Thyroid gland (tissue), 4 donors: ENCODE measurements around the gene KCND1. TPM values are rescaled to one million over a fixed set of nuclear protein-coding genes. Genes with fewer than 3 reads are reported as not detected.

Experiments used
- DNase-seq, 2 donors: peaks; one replicate each; pipeline ENCODE4 v3.0.0-alpha.2; 2019
- H3K27ac ChIP-seq, 3 donors: fragments of 200-600 bp; sonication (generic); 1 replicate in 2 of 3; 2 replicates in 1 of 3; pipeline ENCODE4 v1.5.1; 2016 to 2019; ENCODE audit warnings: mild to moderate bottlenecking in 1 of 3, moderate library complexity in 1 of 3
- H3K27me3 ChIP-seq: fragments of 200-600 bp; sonication (generic); one replicate; pipeline ENCODE4 v1.5.1; 2019
- H3K36me3 ChIP-seq, 2 donors: fragments of 200-600 bp; sonication (generic); one replicate each; pipeline ENCODE4 v1.5.1; 2016 to 2019
- H3K4me1 ChIP-seq, 2 donors: fragments of 200-600 bp; sonication (generic); one replicate each; pipeline ENCODE4 v1.5.1; 2017 to 2019
- H3K4me3 ChIP-seq, 3 donors: fragments of 200-600 bp; sonication (generic); replicated peaks in 1 of 3; 1 replicate in 2 of 3; 2 replicates in 1 of 3; pipeline ENCODE4 v1.5.1; 2016; ENCODE audit warnings: mild to moderate bottlenecking in 1 of 3
- H3K9me3 ChIP-seq: fragments of 200-600 bp; sonication (generic); one replicate; pipeline ENCODE4 v1.5.1; 2017
- POLR2A ChIP-seq, 2 donors: fragments of 450-650 bp; IDR thresholded peaks; one replicate each; pipeline ENCODE4 v1.6.1; 2017; ENCODE audit warnings: antibody characterized with exemption in 2 of 2, mild to moderate bottlenecking in 2 of 2, moderate library complexity in 1 of 2
- WGBS, 2 donors: methylation state at CpG; one replicate each; pipeline ENCODE4 v1.1.5; 2017; 5-methylcytosine and 5-hydroxymethylcytosine counted together
- intact Hi-C: fragments of 100-400 bp; cut with DNase I; formaldehyde crosslinking; loops from one replicate; pipeline ENCODE4 v1.15.1; 2023
- total RNA-seq, 4 donors: library from RNA; depleted of rRNA; stranded (reverse); fragments of >200 nt; gene quantifications; one replicate each; pipeline ENCODE4 v1.2.3, GENCODE V29; 2016
- TF ChIP-seq, protein P1 (sequence below), 6 experiments: fragments of 200-600 bp in 3 of 6; fragments of 450-650 bp in 3 of 6; sonication (generic) in 3 of 6; IDR thresholded peaks; one replicate each; pipeline ENCODE4 v1.5.1; 2016 to 2019; ENCODE audit warnings: antibody characterized with exemption in 6 of 6, mild to moderate bottlenecking in 2 of 6, inconsistent platforms in 1 of 6, moderate library complexity in 1 of 6

Gene KCND1
- total RNA-seq, 4 donors from 2014 or later, result 0.54 to 1.6 (median 1.1) TPM

- no peaks in the 10 kb centered on the region for H3K9me3 ChIP-seq
- no peaks in the 10 kb centered on the region for H3K27me3 ChIP-seq
- H3K36me3 ChIP-seq, result peaks cover 0 to 17% of the 10 kb centered on the region in 2 donors
- WGBS, 2 donors, result 90 to 95% methylated on average over 6 to 8 of the region's 8 CpGs
- DNase-seq, result no peak
- intact Hi-C loops, result no loop called here
- H3K4me3 ChIP-seq, result no peak overlapping the region
- no peak overlapping the region for H3K27ac ChIP-seq
- no peak for TF ChIP-seq POLR2A (IDR thresholded peaks at IDR 0.05)
- TF ChIP-seq, protein P1, sequence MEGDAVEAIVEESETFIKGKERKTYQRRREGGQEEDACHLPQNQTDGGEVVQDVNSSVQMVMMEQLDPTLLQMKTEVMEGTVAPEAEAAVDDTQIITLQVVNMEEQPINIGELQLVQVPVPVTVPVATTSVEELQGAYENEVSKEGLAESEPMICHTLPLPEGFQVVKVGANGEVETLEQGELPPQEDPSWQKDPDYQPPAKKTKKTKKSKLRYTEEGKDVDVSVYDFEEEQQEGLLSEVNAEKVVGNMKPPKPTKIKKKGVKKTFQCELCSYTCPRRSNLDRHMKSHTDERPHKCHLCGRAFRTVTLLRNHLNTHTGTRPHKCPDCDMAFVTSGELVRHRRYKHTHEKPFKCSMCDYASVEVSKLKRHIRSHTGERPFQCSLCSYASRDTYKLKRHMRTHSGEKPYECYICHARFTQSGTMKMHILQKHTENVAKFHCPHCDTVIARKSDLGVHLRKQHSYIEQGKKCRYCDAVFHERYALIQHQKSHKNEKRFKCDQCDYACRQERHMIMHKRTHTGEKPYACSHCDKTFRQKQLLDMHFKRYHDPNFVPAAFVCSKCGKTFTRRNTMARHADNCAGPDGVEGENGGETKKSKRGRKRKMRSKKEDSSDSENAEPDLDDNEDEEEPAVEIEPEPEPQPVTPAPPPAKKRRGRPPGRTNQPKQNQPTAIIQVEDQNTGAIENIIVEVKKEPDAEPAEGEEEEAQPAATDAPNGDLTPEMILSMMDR (IDR thresholded peaks at IDR 0.05), result no peak
- no peaks in the 10 kb centered on the region for H3K4me1 ChIP-seq
Measured at GRCh38 chrX:48936429-48937053, 35.1 kb downstream of the KCND1 start.

- Histone ChIP-seq H3K4me1 (no peaks in the 10 kb centered on the region), H3K27me3 (no peaks in the 10 kb centered on the region), H3K4me3 (no peak overlapping the region), H3K9me3 (no peaks in the 10 kb centered on the region), H3K27ac (no peak overlapping the region), H3K36me3 (peaks cover 2 to 17% of the 10 kb centered on the region in 2 donors)
- intact Hi-C loops, result no loop called here
- no peak for DNase-seq
- TF ChIP-seq, protein P1 (IDR thresholded peaks at IDR 0.05), result no peak
- no peak for TF ChIP-seq POLR2A (IDR thresholded peaks at IDR 0.05)
- WGBS, 2 donors, result 100% methylated on average over 1 of the region's 1 CpG
Measured at GRCh38 chrX:48935301-48935670, 36.4 kb downstream of the KCND1 start.

DNA sequence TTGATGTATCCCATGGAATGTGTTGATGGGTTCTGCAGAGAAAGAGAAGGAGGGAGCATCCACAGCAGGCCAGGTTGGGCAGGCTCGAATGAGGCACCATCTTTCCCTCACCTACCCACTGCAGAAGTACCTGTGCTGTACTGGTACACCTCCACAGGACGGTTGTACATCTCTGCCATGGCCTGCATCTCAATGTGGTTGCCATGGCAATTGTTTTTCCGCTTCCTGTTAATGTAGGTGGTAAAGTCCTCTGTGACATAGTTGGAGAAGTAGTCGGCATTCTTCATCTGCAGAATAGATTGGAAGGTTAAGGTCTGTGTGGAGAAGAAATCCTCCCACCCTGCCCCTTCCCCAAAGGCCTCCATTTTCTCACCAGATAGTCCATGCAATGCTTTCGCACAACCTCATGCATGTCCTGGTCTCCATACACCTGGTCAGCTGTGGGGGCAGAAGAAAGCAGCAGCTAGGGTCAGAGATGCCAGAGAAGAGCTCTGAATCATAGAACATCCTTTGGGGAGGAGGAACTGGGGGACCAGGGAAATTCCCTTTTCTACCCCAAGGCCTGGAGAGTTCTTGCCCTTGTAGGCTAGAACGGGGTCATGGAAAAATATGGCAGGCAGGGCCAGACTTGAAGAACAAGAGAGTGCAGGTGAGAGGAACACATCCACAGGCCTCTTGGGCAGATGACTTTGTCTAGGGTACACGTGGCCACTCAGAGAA is 36.9 kb downstream of the KCND1 start:
- TF ChIP-seq, protein P1 (IDR thresholded peaks at IDR 0.05), result no peak
- TF ChIP-seq POLR2A (IDR thresholded peaks at IDR 0.05), result no peak
- intact Hi-C loops, result no loop called here
- Histone ChIP-seq H3K27ac (no peak overlapping the region), H3K4me1 (no peaks in the 10 kb centered on the region), H3K27me3 (no peaks in the 10 kb centered on the region), H3K4me3 (no peak overlapping the region), H3K9me3 (no peaks in the 10 kb centered on the region), H3K36me3 (peaks cover 6 to 17% of the 10 kb centered on the region in 2 donors)
- 87 to 93% methylated on average over 6 to 7 of the region's 7 CpGs for WGBS, 2 donors
- no peak for DNase-seq

- Histone ChIP-seq H3K9me3 (no peaks in the 10 kb centered on the region), H3K4me1 (no peaks in the 10 kb centered on the region), H3K27ac (no peak overlapping the region), H3K36me3 (peaks cover 6 to 17% of the 10 kb centered on the region in 2 donors), H3K4me3 (no peak overlapping the region), H3K27me3 (no peaks in the 10 kb centered on the region)
- no peak for DNase-seq
- TF ChIP-seq, protein P1 (IDR thresholded peaks at IDR 0.05), result no peak
- TF ChIP-seq POLR2A (IDR thresholded peaks at IDR 0.05), result no peak
- intact Hi-C loops, result no loop called here
- WGBS, 2 donors, result 87 to 95% methylated on average over 2 of the region's 2 CpGs
Measured at GRCh38 chrX:48933757-48934156, 37.9 kb downstream of the KCND1 start.

GRCh38 chrX:48927736-48928382 is 43.8 kb downstream of the KCND1 start:
- TF ChIP-seq, protein P1 (IDR thresholded peaks at IDR 0.05), result no peak
- TF ChIP-seq POLR2A (IDR thresholded peaks at IDR 0.05), result no peak
- Histone ChIP-seq H3K9me3 (no peaks in the 10 kb centered on the region), H3K36me3 (peaks cover 17 to 23% of the 10 kb centered on the region in 2 donors), H3K27ac (no peak overlapping the region), H3K4me1 (no peaks in the 10 kb centered on the region), H3K27me3 (no peaks in the 10 kb centered on the region), H3K4me3 (no peak overlapping the region)
- WGBS, 2 donors, result 80 to 91% methylated on average over 2 of the region's 2 CpGs
- DNase-seq, result no peak
- intact Hi-C loops, result no loop called here
